ENCODE data around the gene CIC.

CIC gene

DNA sequence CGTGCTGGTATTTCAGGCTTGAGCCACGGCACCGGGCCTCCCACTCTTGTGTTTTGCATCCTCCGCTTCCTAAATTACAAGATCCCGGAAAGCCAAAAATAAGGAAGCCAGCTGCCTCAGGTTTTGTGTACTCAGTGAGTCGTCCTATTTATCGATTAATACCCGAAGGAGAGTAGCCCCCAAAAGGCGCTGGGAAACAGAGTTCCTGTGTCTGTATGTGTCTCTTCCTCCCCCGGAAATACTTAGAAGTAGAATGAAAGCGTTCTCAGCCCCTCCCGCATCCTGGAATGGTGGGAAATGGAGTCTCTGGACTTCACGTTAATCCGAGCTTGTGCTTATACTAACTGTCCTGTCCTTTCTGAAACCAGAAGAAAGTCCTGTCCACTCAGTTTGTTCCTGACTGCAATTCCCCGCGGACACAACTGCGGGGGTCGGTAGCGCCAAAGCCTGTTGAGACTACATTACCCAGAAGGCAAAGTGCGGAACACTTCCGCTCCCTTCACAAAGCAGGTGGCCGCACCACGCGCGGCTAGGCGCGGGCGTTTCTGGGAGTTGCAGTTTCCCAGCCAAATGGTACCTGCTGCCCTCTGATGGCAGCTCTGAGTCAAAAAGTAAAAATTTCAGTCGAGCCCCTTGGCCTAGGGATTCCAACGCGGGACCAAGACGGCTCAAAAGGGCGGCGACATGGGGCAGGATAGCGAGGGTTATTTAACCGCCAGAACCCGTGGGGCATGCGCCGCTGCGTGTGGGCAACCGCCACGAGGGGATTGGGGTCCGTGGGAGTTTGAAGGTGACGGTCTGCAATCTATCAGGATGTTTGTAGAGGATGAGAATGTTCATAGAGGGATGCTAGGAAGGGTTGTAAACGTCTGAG, 24.5 kb upstream of the CIC start:
- peak; percentile 71 for DNase-seq

DNA sequence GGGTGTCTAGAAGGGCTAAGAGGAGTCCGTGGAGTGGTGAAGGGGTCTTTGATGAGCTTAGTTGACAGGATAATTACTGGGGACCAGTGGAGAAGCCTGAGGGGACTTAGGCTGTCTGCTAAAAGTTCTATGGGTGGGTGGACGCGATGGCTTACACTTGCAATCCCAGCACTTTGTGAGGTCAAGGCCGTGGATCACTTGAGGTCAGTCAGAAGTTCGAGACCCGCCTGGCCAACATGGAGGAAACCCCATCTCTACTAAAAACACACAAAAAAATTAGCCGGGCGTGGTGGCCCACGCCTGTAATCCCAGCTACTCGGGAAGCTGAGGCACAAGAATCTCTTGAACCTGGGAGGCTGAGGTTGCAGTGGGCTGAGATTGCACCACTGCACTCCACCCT, 23.8 kb upstream of the CIC start:
- DNase-seq, result no peak

GRCh38 chr19:42246143-42246921, 22.7 kb upstream of the CIC start:
- DNase-seq, result no peak

- no peak for DNase-seq
These were observed 22.0 kb upstream of the CIC start for GRCh38 chr19:42246922-42247639.

- no peak for DNase-seq
These were observed 21.3 kb upstream of the CIC start for GRCh38 chr19:42247640-42248199.

DNA sequence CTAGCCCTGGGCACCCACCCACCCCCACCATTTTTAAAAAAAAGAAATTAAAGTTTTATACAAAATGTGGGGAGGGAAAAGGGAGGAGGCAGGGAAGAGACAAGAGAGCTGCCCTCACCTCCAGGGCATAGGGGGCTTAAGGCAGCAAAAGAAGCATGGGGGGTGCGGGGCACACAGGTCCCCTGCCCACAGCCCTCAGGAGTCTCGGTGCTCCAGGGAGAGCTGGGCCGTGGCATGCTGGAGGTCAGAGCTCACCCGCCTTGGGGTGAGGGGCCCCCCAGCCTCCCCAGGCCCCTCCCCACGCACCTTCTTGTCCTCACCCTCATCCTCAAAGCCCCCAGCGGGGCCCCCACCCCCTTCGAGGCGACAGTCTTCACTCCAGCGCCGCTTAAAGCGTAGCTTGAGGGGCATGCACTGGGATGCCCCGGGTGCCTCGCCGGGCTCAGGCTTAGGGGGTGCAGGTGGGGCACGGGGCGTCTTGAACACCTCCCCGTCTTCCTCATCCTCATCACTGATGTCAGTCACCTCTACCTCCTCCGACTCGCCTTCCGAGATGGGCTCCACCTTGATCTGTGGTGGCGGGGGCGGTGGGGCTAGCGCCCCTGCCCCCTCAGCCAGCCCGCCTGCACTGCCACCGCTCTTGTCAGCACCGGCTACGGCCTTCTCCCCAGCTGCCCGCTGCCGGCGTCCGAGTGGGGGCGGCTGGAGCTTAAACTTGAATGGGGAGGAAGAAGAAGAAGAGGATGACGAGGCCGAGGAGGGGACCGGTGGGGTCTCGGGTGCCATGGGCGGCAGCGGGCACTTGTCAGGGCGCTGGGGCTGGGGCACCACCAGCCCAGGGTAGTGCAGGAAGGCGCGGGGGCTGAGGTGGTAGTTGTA, 20.5 kb upstream of the CIC start:
- no peak for DNase-seq

DNA sequence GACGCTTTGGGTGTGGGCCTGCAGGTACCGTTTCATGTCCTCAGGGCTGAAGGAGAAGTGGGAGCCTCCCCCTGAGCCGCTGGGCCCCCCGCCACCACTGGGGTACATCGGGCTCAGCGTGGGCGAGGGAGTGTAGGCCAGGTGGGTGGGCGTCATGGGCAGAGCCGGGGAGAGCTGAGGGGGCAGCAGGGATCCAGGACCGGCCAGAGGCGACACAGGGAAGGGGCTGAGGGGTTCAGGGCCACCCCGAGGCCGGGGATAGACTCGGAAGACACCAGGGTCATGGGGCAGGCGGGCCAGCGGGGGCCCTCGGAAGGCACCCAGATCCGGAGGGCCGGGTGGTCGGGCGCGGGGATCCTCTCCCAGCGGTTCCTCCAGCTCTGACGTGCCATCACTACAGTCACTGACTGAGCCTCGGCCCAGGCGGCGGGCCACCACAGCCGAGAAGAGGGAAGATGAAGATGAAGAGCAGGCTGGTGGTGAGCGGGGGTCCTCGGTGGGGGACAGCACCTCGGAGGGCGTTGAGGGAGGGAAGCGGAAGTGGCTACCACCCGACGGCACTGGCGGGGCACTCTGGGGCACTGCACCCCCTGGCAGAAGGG, 19.8 kb upstream of the CIC start:
- DNase-seq, result no peak

GRCh38 chr19:42249769-42250168, 19.3 kb upstream of the CIC start:
- DNase-seq, result no peak

DNA sequence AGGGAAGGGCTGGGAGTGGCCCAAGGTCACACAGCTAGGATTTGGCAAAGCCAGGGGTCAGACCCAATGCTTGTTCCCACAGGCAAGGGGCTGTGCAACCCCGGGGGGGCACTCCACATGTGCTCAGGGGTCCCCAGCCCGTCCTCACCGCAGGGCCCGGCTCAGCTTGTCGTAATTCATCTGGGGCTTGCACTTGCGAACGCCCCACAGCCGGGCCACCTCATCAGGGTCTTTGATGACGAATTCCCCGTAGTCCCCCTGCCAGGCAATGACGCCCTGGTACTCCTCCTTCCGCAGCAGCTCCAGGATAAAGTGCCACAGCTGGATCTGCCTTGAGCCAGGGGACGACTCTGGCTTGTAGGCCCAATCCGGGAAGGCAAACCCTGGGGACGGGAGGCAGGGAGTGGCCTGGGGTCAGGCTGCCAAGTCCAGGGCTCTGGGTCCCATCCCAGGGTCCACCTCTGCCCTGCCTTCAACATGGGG, 18.8 kb upstream of the CIC start:
- DNase-seq, result no peak

DNA sequence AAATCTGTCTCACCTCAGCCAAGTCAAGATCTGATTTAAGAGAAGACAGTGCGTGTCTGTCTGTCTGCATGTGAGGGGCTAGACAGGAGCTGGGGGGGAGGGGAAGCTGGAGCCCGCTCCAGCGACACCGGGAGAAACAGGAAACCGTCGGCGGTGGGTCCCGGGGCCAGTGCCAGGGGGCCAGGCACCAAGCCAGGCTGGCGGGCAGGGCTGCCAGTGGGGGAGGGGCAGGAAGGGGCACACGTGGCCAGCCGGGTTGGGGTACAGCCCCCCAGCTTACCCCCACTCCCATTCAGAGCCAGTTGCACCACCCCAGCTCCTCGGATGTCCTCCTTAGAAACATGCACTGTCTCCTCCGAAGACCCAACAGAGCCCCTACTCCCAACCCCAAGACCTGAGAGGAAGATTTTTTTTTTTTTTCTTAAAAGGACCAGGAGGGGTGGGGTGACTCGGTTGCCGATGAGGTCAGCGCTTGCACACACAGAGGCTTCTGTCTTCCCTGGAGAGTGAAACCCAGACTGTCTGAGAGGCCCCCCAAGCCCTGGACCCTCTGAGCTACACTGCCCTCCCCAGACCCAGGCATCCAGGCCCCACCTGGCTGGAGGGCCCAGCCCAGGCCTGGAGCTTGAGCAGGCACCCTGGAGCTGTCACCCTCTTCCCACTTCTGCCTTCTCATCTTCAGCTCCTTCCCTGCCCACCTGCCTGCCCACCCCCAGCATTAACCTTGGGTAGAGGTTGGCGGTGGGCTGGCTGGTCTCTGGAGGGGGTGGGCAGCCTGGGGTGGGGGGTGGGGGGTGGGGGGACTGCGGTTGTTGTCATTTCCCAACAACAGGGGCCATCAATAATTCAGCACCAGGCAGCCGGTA, 18.2 kb upstream of the CIC start:
- DNase-seq, result no peak

GRCh38 chr19:42251572-42252358, 17.3 kb upstream of the CIC start:
- no peak for DNase-seq

DNA sequence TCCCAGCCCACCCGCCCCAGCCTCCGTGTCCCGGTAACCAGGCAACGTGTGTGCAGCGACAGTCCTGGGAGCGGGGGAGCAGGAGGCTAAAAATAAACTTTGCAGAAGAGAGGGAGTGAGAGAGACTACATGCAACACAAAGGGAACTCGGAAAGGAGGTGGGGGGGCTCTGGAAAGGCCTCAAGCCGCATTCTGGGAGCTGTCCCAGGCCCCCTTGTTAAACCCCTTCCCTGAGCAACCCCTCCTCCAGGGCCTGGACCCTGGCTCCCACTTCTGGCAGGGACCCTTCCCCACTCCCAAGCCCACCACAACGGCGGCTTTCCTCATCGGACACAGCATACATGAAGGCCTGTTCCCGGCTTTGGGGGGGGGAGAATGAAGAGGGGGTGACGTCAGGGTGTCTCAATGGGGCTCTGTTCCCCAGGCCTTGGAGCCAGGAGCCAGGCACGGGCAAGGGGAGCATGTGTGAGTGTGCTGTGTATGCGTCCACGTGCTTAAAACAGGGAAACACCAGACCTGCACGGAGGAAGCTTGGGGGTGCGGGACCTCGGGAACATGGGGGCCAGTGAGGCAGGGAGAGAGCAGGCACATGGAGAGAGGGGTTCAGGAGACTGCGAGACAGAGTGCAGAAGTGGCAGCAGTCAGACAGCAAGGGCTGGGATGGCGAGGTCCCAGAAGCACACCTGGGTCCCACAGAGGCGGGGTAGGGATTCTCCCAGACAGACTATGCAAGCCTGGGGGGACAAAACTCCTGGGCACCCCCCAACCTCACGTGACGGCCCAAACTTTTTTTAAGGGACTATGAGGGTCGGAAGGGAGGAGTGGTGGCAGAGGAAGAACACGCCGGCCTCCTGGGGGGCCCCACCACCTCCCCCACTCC, 16.4 kb upstream of the CIC start:
- DNase-seq, result no peak

- no peak for DNase-seq
These were observed 15.6 kb upstream of the CIC start for GRCh38 chr19:42253245-42254088.

GRCh38 chr19:42254089-42254849, 14.8 kb upstream of the CIC start:
- DNase-seq, result no peak

DNA sequence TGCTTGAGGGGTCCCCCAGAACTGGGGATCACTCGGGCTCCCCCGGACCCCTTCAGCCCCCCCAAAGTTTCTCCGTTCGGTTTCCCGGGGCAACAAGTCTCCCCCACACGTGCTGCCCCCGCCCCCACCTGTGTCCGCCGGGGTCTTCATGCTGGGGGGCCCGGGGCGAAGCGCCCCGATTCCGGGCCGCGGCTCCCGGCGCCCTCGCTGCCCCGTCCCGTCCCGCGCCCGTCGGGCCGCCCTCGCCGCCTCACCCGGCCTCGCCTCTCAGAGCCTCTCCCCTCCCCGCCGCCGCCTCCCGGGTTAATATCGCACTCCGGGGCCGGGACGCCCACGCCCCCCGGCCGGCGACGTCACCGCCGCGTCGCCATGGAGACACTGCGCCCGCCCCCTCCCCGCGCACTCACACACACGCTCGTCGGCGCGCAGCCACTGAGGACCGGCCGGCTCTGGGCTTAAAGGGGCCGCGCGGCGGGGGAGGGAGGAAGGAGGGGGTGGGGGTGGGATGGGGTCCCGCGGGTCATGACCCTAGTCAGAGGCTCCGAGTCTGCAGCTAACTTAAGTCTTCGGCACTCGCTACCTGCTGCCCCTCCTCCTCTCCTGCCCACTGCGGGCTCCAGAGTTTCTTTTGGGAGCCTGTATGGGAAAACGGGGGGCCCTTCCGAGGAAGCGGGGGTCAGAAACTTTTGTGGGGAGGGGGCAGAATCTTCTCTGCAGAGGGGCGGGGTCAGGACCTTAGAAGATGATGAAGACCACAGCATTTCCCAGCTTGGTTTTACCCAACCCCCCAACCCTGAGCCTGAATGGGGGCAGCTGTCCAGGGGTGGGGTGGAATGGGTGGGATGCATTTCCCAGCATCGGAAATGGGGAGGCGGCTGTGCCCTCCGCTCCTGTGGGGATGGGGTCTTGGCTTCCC, 13.9 kb upstream of the CIC start, which contains the start of gene ERF:
Gene ERF (minus strand): TSS at position 279 of the 916 bp plus-strand sequence. CDS start 129 bp downstream, at position 150.
- peak; percentile 10 for DNase-seq

Data from SIG-M5 (cell line).